AG04450 (cell line): ENCODE measurements around the gene ZNF529. TPM values are rescaled to one million over a fixed set of nuclear protein-coding genes. Genes with fewer than 3 reads are reported as not detected.

Experiments used
- CTCF ChIA-PET: fragments of 300-600, 350-600 bp; formaldehyde crosslinking; extraction: SDS; loops from one replicate; lab custom pipeline; 2022; ENCODE audit warnings: antibody characterized with exemption, inconsistent platforms; lab: Charles Lee
- POLR2A ChIA-PET: fragments of 350-600 bp; formaldehyde crosslinking; extraction: SDS; loops from one replicate; lab custom pipeline; 2021; ENCODE audit warnings: antibody characterized with exemption, inconsistent platforms; lab: Yijun Ruan, JAX
- DNase-seq: peaks from one replicate; pipeline ENCODE4 v3.0.0-alpha.2; 2011; ENCODE audit warnings: low read depth, low spot score
- H3K27ac ChIP-seq: one replicate; pipeline ENCODE4 v1.5.1; 2012; ENCODE audit warnings: low read depth, low read length, control low read depth
- H3K27me3 ChIP-seq: one replicate; pipeline ENCODE4 v1.6.0; 2012; ENCODE audit warnings: low read length; ENCODE audit not compliant: control insufficient read depth, insufficient read depth
- H3K4me3 ChIP-seq: 2 replicates; pipeline ENCODE4 v1.5.1; 2011; ENCODE audit warnings: mild to moderate bottlenecking, low read depth, low read length, control low read depth
- H3K9me3 ChIP-seq: 2 replicates; pipeline ENCODE4 v1.5.1; 2012; ENCODE audit warnings: low read length; ENCODE audit not compliant: control insufficient read depth, insufficient read depth
- CTCF ChIP-seq: IDR thresholded peaks from 2 replicates; pipeline ENCODE4 v1.5.1; 2011; ENCODE audit warnings: low read depth, low read length, control low read depth, inconsistent platforms
- polyA plus RNA-seq: library from polyadenylated mRNA; depleted of rRNA; stranded (reverse); fragments of >200 nt; gene quantifications from 2 replicates; pipeline ENCODE4 v1.2.3, GENCODE V29; 2011

The ZNF529 gene
- polyA plus RNA-seq, 1 experiment, result 7.6 TPM

- peak; percentile 93 for DNase-seq
- Histone ChIP-seq H3K9me3 (peaks cover 48% of the 10 kb centered on the region), H3K27ac (peak within 1 kb of the TSS; percentile 87), H3K4me3 (peak within 1 kb of the TSS; percentile 93), H3K27me3 (no peaks in the 10 kb centered on the region)
- TF ChIP-seq CTCF, result no peak
- ChIA-PET CTCF (interaction anchor here (1.5 kb wide), 1 partner anchor 13 kb away, joined by 3 read pairs; no protein-coding TSS in a partner anchor), POLR2A (interaction anchor here (0.5 to 1.7 kb wide), 8 partner anchors 16 to 138 kb away, joined by 3 to 17 read pairs (median 4); partner anchors contain the start of genes ZFP82, ZNF382, ZNF461 and ZNF529)
Observed at GRCh38 chr19:36528194-36528920, 44.7 kb downstream of the ZNF529 start, which contains the start of gene ZNF260. ZNF260 (minus strand) TSS chr19:36528271; CDS start chr19:36515238, 13,033 bp downstream.

GRCh38 chr19:36527873-36528193, 45.3 kb downstream of the ZNF529 start:
- POLR2A ChIA-PET, result interaction anchor here (0.5 to 1.7 kb wide), 7 partner anchors 16 to 139 kb away, joined by 3 to 17 read pairs (median 3); partner anchors contain the start of genes ZNF382, ZNF461, ZNF529 and ZNF566
- no peak for TF ChIP-seq CTCF
- Histone ChIP-seq H3K27ac (peak overlapping the region; percentile 87), H3K9me3 (peaks cover 45% of the 10 kb centered on the region), H3K27me3 (no peaks in the 10 kb centered on the region), H3K4me3 (peak overlapping the region; percentile 93)
- CTCF ChIA-PET, result interaction anchor here (1.5 kb wide), 1 partner anchor 13 kb away, joined by 3 read pairs; no protein-coding TSS in a partner anchor
- DNase-seq, result no peak

- ChIA-PET CTCF (no interaction called here), POLR2A (interaction anchor here (1.2 to 1.6 kb wide), 2 partner anchors 18 to 78 kb away, joined by 3 to 5 read pairs; partner anchors contain the start of gene ZNF382)
- H3K27ac ChIP-seq, result no peak overlapping the region
- H3K9me3 ChIP-seq, result peaks cover 41% of the 10 kb centered on the region
- H3K27me3 ChIP-seq, result no peaks in the 10 kb centered on the region
- no peak for DNase-seq
- TF ChIP-seq CTCF, result no peak
- peak overlapping the region; percentile 93 for H3K4me3 ChIP-seq
Observed at GRCh38 chr19:36527341-36527740, 45.8 kb downstream of the ZNF529 start.

- Histone ChIP-seq H3K27me3 (no peaks in the 10 kb centered on the region), H3K4me3 (peak overlapping the region; percentile 93; the same call in 1 of the 2 replicates), H3K9me3 (peaks cover 42% of the 10 kb centered on the region), H3K27ac (no peak overlapping the region)
- POLR2A ChIA-PET, result no interaction called here
- CTCF ChIA-PET, result no interaction called here
- TF ChIP-seq CTCF, result no peak
- DNase-seq, result no peak
Observed at GRCh38 chr19:36526581-36526980, 46.5 kb downstream of the ZNF529 start.

GRCh38 chr19:36524617-36525016, 48.5 kb downstream of the ZNF529 start:
- Histone ChIP-seq H3K27me3 (no peaks in the 10 kb centered on the region), H3K27ac (no peak overlapping the region), H3K9me3 (peaks cover 43% of the 10 kb centered on the region), H3K4me3 (no peak overlapping the region)
- CTCF ChIA-PET, result no interaction called here
- TF ChIP-seq CTCF, result no peak
- POLR2A ChIA-PET, result no interaction called here
- no peak for DNase-seq
